Measurements from ENCODE around the gene ABHD5.

ABHD5 gene

DNA sequence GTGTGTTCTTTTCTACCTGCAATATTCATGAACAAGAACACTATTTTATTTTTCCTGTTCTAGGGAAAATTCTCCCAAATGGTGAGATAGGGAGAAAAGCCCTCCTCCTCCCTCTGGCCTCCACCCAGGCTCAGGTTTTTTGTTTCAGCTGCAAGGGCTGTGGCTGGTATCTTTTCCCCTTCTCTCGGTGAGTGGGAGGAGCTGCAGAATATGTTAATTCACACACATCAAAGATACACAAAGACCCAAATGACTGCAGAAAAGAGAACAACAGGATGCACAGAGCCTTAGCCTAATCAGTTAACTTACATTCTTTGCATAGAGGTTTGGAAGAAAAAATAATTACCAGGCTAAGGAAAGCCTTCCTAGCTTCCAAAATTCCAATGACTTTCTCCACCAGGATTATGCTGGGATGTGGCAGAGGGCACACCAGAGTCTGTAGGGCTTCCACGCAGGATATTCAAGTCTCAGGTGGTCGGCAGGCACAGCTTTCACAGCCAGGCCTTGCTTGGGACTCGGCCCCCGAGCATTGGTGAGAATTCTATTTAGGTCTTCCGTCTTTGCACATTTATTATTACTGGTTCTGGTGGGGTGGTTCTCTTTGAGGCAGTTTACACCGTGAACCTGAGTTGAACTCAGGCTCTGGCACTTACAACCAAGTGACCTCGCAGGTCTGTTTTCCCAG is 64.9 kb downstream of the ABHD5 start:
- DNase-seq (ENCODE audit: low spot score): no peak

DNA sequence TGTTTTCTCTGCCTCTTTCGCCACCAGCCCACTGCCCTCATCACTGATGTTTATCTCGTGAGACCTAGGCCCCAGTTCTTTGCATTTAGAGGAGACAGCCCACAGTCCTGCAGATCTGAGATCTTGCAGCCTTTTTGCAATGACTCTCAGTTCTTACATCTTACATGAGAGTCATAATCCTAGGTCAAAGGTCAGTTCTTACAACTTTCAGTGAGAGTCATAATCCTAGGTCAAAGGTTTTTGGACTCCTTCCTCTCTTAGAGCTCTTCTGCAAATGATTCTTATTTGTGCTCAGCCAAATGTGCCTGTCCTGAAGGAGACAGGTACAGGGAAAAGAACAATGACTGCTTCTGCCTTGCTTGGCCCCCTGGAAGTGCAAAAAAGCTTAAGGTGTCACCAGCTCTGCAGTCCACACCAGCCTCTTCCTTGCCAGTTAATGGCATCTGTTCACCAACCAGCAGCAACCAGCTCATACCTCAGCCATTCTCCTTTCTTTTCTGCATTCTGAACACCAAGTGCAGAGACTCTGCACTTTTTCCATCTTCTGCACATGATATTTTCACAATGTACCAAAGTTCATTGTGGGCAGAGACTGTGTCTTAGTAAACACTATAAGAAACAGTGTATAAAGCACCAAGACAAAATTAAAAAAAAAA is 67.1 kb downstream of the ABHD5 start:
- DNase-seq (ENCODE audit: low spot score): no peak

DNA sequence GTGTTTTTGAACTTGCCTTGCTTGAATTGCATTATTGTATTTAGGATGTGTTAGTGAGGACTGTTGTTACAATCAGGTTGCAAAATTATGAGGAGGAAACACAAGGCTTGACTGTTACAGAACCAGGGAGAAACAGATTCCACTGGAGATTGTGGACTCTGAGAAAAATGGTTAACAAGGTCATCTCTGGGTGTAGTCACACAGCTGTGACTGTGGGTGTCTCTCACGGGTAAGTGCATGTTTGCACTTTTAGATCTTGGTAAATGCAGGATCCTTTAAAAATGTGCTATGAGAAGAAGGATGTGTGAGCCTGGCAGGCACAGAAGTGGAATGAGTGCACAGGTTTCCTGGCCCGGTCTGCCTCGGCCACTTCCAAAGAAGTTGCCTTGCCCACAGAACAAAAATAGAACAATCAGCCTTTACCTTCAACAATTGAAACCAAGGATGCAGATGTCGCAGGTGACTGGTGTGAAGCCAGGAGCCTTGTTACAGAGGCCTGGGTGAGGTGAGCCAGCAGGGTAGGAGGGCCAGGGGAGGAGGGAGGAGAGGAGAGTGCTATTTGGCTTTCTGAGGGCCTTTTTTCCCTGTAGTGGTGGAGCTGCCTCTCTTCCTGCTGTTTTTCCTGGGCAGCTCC is 68.0 kb downstream of the ABHD5 start:
- no peak for DNase-seq (ENCODE audit: low spot score)

DNA sequence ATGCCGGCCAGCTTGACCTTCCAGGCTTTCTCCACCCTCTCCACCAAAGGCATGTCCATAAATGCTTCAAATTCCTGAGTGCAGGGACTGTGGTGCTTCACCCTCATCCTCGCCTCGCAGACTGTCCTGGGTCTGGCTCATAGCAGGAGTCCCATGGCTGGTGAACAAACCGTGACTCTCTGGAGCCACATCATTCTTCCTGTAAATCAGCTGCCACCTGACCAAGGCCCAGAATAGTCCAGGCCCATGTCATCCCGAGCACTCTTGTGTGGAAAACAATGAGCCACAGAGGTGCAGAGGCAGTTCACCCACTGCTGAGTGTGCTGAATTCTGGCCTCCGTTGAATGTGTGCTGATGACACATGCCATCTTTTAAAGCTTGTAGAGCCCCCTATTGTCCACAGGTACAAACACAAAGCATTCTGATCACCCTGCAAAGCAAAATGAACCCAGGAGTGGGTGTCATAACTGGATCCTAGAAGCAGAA is 68.6 kb downstream of the ABHD5 start:
- no peak for DNase-seq (ENCODE audit: low spot score)

DNA sequence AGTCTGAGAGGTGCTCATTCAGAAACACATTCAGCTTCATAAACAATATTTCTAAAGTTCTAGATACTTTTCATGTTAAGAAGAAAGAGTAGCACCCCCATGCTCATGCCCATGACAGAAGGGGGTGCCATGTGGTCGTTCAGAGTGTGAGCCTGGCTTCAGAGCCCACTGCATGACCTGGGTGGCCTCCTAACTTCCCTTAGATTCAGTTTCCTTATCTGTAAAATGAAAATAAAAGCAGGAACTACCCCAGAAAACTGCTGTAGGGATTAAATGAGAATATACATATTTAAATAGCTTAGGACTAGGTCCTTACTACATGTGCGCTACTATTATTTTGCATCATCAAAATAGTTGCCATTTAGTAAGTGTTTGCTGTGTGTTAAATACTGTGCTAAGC is 69.2 kb downstream of the ABHD5 start:
- no peak for DNase-seq (ENCODE audit: low spot score)

DNA sequence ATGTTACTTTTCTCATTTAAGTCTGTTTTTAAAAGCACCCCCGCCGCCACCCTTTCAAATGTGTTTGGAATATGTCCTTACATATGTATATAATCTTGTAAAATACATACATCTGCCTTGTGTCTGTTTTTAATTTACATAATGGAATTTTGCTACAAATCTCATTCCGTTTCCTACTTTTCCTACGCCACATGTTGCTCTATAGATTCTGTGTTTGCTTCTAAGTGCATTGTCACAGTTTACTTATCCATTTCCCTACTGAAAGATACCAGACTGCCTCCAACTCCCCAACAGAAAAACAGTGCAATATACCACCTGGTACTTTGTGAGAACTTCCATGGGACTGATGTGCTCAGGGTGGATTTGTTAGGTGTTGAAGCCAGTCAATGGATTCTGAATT is 70.2 kb downstream of the ABHD5 start:
- DNase-seq (ENCODE audit: low spot score): no peak

DNA sequence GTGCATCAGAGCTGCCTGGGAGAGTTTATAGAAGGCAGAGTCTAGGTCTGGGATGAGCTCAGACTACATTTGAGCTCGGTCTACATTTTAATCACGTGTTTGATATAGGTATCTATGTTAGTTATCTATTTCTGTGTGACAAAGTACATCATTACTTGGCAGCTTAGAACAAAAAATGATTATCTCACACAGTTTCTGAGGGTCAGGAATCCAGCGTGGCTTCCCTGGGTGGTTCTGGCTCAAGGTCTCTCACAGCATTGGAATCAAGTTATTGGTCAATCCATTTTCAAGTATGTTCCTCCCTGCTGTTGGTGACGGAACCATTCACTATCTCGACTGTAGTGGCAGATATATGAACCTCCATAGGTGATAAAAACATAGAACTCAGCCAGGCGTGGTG is 71.7 kb downstream of the ABHD5 start:
- DNase-seq (ENCODE audit: low spot score): no peak

DNA sequence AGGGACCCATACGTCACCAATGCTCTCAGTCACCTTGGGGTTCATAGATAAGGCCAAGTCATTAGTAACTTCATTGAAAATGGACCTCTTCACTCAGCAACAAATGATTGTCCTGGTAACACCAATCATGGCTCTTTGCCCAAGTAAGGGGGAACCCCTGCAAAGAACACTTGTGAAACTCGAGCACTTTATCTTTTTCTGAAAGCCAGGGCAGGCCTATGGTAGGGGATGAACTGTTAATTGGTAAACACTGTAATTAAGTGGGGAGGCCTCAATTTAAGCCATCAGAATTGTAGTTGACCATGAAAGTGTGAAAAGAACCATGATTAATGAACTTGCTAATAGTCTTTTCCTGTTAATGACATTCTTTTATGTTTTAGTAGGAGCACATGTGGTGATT is 73.3 kb downstream of the ABHD5 start:
- no peak for DNase-seq (ENCODE audit: low spot score)

DNA sequence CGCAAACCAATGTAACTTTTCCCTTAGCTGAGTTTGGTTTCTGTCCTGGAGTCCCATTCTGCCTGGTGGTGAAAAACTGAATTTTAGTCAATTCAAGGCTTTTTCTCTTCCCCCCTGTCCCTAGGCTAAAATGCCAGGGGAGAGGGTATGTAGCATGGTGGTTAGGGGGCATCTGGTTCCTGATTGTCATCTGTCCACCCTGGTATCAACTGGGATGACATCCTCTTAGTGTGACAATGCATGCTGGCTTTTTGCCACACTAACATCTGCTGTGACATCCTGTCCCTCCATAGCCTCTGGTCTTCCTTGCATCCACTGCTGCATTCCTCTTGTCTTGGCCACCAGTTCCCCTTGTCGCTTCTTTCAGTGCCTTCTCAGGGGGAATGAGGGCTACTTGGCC is 73.7 kb downstream of the ABHD5 start:
- no peak for DNase-seq (ENCODE audit: low spot score)

DNA sequence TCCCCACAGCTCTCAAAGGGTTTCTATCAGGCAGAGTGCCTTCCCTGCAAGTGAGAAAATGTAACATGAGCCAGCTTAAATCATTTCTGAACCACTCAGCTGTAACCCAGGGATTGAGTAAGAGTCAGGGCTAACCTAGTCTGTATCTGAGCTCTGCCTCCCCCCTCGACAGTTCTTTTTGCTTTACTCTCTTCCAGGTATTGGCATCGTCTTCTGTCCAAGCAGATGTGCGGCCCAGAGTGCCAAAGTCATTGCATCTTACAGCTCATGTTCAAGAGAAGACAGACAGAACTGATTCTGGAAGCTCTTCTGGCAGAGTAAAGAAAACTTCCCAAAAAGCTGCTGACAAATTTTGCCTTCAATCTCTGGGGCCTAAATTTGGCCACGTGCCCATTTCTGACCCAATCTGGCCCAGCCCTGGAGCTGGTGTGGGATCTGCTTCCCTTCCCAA is 74.8 kb downstream of the ABHD5 start:
- DNase-seq (ENCODE audit: low spot score): no peak

DNA sequence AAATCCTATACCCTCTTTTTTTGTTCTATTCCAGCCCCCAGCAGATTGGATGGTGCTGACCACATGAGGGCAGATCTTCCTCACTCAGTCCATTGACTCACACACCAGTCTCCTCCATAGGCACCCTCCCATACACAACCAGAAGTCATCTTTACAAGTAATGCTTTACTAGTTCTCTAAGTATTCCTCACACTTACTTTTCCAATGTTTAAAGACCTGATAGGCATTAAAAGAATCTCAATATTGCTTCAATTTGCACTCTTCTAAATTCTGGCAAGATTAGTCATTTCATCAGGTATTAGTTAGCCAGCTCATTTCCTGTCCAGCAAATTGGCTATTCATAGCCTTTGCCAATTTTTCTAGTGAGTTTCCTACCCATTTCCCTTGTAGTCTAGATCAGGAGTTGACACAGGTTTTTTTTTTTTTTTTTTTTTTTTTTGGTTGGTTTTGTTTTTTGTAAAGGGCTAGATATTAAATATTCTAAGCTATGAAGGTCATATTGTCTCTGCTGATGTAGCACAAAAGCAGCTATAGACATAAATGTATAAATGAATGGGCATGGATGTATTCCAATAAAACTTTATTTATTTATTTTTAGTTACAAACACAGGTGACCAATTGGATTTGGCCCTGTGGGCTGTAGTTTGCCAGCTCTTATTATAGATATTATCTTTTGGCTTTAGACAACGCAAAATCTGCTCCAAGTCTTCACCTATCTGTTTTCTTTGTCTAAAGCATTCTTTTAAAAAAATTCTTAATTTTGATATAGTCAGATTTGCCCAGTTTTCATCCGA is 76.1 kb downstream of the ABHD5 start:
- no peak for DNase-seq (ENCODE audit: low spot score)

DNA sequence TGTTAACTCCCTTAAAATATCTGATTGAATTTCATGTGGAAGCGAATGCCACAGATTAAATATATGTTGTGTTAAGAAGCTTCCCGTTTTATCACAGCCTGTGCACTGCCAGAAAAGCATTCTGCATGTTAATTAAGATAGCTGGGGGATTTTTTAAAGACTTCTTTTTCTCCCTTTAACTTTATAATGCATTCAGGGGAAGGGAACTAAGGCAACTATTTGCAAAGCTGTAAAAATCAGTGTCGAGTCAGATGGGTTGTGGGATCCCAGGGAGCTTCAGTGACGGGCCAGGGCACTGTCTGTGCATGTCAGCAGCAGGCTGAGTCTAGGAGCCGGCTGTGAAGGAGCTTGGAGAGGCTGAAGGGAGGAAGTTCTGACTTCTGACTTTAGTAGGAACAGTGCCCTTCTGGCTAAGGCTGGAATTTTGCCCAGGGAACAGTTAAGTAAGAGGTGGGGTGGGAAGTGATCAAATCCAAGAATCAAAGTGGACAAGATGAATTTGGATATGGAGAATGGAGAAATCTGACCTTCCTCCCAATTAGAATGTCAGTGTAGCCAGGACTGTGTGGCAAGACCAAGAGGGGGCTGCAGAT is 77.7 kb downstream of the ABHD5 start:
- no peak for DNase-seq (ENCODE audit: low spot score)

DNA sequence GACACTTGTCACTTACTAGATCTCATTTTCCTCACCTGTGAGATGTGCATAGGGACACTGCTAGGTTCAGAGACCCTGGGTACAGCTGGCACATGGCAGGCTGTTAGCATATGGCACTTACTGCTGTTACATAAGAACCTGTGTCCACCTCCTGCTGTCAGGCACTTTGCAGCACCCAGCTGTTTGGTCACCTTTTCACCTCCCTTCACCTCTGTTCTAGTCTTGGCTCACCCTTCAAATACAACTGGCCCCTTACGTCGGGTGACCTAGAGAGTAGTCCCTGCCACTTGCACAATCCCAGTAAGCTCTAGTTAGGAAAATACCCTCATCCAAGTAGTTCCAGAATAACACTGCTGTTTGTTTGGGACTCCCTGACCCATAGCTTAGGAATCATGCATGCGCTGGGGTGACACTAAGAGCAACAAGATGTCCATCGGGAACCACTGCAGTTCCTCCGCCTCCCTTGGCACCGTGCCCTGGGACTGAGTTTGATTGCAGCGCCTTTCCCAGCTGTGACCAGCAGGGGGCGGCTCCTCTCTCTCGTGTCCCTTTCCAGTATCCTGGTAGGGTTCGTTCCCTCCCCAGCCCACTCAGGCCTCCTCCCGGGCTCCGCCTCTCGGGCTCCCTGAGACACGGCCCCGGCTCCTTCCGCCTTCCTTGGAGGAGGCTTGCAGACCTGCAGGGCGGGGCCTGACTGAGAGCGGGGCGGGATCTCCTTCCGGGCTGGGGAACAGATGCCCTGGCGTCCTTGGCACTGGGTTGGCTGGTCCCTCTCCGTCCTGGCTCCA is 78.6 kb downstream of the ABHD5 start:
- DNase-seq (ENCODE audit: low spot score): peak; percentile 95

DNA sequence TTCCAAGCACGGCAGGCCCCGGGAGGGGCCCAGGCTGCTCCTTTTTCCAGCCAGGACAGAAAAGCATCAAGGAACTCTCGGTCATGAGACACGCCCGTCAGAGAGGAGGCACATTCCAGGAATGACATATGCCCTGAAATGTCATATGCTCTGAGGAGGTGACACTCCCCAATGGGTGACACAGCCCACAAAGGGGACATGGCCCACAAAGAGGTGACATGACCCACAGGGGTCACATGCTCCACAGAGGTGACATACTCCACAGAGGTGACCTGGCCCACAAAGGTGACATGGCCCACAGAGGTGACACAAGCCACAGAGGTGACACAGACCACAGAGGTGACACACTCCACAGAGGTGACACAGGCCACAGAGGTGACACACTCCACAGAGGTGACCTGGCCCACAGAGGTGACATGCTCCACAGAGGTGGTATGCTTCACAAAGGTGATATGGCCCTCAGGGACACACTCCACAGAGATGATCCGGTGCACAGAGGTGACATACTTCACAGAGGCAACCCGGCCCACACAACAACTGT is 79.2 kb downstream of the ABHD5 start:
- DNase-seq (ENCODE audit: low spot score): no peak

DNA sequence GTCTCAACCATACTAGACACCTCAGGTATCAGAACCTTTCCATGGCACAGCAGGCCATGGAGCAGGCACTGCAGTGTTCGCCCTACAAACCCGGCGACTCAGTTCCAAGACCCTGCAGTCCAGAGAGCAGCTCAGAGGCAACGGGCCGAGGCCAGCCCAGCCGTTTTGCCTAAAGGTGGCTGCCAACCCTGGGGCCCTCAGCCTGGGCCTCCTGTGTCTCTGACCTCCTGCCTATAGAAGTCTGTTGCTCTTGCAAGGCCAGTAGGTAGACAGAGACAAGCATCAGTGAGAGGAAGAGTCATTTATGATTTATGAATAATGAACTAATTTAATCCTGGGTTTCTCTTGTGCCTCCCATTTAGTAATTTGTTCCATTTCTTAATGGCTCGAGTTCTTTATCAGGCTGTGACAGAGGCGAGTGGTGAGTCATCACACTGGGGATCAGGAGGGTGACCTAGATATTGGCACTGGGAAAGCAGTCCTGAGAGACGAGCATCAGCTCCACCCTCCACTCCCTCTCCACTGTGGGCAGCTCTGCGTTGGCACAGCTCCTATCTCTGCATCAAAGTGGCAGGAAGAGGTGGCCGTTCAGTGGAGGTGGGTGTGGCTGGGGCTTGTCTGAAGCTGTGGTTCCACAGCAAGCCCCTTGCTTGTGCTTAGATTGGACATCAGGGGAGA is 79.8 kb downstream of the ABHD5 start:
- no peak for DNase-seq (ENCODE audit: low spot score)

DNA sequence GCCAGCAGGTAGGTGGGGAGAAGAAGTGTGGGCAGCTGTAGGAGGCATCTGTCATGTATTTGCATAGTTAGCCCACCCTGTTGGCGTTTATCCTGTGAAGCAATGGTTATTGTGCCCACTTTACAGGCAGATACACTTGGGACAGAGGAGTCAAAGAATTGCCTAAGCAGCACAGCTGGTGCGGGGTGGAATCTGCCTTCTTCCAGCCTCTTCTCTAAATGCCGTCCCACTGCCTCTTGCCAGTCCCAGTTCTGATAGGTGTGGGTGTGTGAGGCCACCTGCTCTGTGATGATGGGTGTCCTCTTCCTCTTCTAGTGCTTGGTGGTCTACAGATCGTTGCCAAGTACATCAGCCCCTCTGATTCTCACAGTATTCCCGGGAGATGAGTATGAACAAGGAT is 80.9 kb downstream of the ABHD5 start:
- no peak for DNase-seq (ENCODE audit: low spot score)

DNA sequence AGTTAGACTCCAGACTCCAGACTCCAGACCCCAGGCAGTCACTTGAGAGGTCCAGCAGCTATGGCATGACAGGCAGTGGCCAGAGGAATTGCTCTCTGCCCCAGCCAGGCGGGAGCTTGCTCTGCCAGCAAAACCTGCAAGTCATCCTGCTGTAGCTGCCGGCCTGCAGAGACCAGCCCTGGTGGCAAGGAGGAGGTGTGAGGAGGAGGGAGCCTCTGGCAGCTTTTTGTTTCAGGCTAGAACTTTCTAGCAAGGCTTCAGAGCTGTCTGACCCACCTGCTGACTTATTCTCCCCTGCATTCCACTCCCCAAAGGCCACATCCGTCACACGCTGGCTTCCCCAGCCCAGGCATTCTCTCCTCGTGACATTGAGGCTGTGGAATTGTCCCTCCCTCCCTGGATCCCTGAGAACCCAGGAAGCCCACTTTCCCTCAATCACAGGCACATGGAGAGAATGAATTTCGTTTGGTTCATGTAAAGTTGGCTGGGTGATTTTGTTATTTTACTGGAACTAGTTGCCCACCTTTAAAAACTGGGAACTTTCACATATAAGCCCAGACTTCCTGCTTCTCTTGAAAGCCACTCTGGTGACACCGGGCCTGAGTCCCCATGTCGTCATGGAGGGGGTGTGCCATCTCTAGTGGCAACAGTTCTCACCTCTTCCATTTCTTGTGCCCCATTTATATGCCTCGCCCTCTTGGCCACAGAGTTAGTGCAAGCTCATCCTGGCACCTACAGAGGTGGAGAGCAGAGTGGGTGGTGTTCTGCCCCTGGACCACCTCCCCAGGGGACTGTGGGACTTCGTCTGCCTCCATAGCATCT is 82.7 kb downstream of the ABHD5 start:
- no peak for DNase-seq (ENCODE audit: low spot score)

DNA sequence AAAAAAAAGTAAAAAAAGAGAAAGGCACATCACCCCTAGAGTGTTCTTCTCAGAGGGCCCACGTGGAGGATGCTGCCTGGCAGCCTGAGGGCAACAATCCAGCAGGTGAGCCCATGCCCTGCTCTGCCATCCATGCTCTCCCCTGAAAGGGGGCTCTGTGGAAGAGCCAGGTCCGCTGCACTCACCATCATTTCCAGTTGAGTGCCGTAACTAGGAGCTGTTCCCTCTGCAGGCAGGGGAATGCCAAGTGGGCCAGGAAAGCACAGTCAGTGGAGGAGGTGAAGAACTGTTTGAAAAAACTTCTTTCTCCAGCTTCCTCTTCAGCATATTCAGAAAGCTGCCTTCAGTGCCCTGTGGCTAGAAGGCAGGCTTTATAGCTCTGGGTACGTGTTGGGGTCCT is 84.1 kb downstream of the ABHD5 start:
- DNase-seq (ENCODE audit: low spot score): no peak

DNA sequence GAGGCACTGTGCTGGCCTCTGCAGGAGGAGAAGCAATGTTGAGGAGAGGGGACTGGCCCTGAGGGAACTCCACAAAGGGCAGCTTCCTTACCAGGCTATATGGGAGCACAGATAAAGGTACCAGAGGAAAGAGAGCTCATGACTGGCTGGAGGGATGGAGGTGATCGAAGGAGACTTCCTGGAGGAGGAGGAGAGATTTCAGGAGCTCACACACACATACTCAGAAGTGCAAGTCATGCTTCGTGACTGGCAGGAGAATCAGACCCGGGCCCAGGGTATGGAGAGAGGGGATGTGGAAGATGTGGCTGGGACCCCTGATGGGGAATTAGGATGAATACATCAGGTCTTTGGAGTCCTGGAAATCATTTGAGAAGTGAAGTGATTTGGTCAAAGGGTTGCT is 85.4 kb downstream of the ABHD5 start:
- no peak for DNase-seq (ENCODE audit: low spot score)

DNA sequence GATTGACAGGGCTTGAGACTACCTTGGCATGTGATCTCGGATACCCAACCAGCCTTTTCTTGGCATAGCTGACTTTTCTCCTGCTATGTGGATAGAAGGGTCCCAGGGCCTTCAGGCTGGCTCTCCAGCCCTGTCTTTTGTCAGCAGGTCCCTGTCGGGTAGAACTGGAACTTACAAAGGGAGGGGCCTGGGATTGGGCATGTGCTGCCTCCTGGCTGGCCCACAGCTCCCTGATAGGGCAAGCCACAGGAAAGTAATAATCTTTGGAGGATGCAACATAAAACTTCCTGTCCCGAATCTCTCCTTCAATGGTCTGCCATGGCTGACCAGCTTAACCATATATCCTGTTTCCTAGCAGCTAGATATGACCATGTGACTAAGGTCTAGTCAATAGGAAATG is 89.1 kb downstream of the ABHD5 start:
- DNase-seq (ENCODE audit: low spot score): no peak

All from D341Med (cell line).